GM12865 (cell line): ENCODE results near the gene RPL18.

Experiments used
- DNase-seq: peaks from one replicate; pipeline ENCODE4 v3.0.0; 2010; ENCODE audit warnings: low read depth
- H3K4me3 ChIP-seq: 2 replicates; pipeline ENCODE4 v1.5.1; 2011; ENCODE audit warnings: mild to moderate bottlenecking, low read depth, low read length, control low read depth
- CTCF ChIP-seq: IDR thresholded peaks from 2 replicates; pipeline ENCODE4 v1.5.1; 2011; ENCODE audit warnings: low read length, control low read depth, low read depth, inconsistent platforms; ENCODE audit not compliant: insufficient read depth; ENCODE audit errors: missing control alignments

RPL18 gene

GRCh38 chr19:48629297-48629598 lies 10.3 kb upstream of the RPL18 start:
- TF ChIP-seq CTCF, result no peak
- no peak for DNase-seq
- H3K4me3 ChIP-seq, result no peak overlapping the region

- no peak for DNase-seq
- H3K4me3 ChIP-seq, result no peak overlapping the region
- no peak for TF ChIP-seq CTCF
Measured at GRCh38 chr19:48628486-48629296, 9.7 kb upstream of the RPL18 start.

GRCh38 chr19:48627865-48628314 lies 8.9 kb upstream of the RPL18 start:
- no peak for TF ChIP-seq CTCF
- H3K4me3 ChIP-seq, result no peak overlapping the region
- no peak for DNase-seq

- H3K4me3 ChIP-seq, result no peak overlapping the region
- DNase-seq, result no peak
- no peak for TF ChIP-seq CTCF
Measured at GRCh38 chr19:48627201-48627864, 8.4 kb upstream of the RPL18 start.

GRCh38 chr19:48625891-48626327 lies 6.9 kb upstream of the RPL18 start:
- DNase-seq, result no peak
- no peak overlapping the region for H3K4me3 ChIP-seq
- TF ChIP-seq CTCF, result no peak

GRCh38 chr19:48624791-48625723 lies 6.1 kb upstream of the RPL18 start:
- no peak for DNase-seq
- H3K4me3 ChIP-seq, result peak overlapping the region; percentile 47

More at GRCh38 chr19:48624791-48625723, 6.1 kb upstream of the RPL18 start:
- no peak for TF ChIP-seq CTCF
